ENCODE results near the gene CSF3R. TPM values are rescaled to one million over a fixed set of nuclear protein-coding genes. Genes with fewer than 3 reads are reported as not detected.

Gene CSF3R
- polyA plus RNA-seq, 3 donors, result 270 to 1,537 (median 447) TPM

GRCh38 chr1:36440044-36440443 is 42.7 kb downstream of the CSF3R start:
- no peaks in the 10 kb centered on the region for H3K79me2 ChIP-seq (ENCODE audit: insufficient read depth, low read length)
- H3K36me3 Mint-ChIP-seq, result no peaks in the 10 kb centered on the region
- WGBS (ENCODE audit: insufficient coverage), result no CpG with 5 or more reads among the region's 3 CpGs

GRCh38 chr1:36438715-36439114 is 44.0 kb downstream of the CSF3R start:
- Mint-ChIP-seq H3K36me3 (no peaks in the 10 kb centered on the region), H3K9me3 (no peaks in the 10 kb centered on the region), H3K27me3 (ENCODE audit: low read depth in 3 of 3) (peaks cover 0 to 1% (median 1%) of the 10 kb centered on the region in 3 donors), H3K4me3 (no peak overlapping the region), H3K27ac (no peak overlapping the region), H3K4me1 (peaks cover 3% of the 10 kb centered on the region)
- Histone ChIP-seq H3K9ac (ENCODE audit: insufficient read depth, low read length, poor library complexity, severe bottlenecking) (no peak overlapping the region), H3K36me3 (replicated peaks in 1 of 2; ENCODE audit: control insufficient read depth in 1 of 2, insufficient read depth in 2 of 2, low read length in 2 of 2) (no peaks in the 10 kb centered on the region), H3K9me3 (replicated peaks in 1 of 2; ENCODE audit: control insufficient read depth in 1 of 2, insufficient read depth in 1 of 2, low read length in 2 of 2) (no peaks in the 10 kb centered on the region), H3K4me2 (replicated peaks; ENCODE audit: extremely low read depth, low read length, poor library complexity, severe bottlenecking) (no peak overlapping the region), H3K4me3 (replicated peaks in 1 of 3; ENCODE audit: low read depth in 2 of 3, low read length in 3 of 3) (no peak overlapping the region), H2AFZ (ENCODE audit: insufficient read depth, low read depth, low read length, poor library complexity, severe bottlenecking) (no peak overlapping the region), H3K27ac (ENCODE audit: low read depth in 1 of 2, low read length in 2 of 2) (no peak overlapping the region), H3K4me1 (ENCODE audit: control insufficient read depth in 1 of 2, insufficient read depth in 2 of 2, low read length in 2 of 2) (no peaks in the 10 kb centered on the region), H3K79me2 (ENCODE audit: insufficient read depth, low read length) (no peaks in the 10 kb centered on the region), H3K27me3 (ENCODE audit: control insufficient read depth in 2 of 2, insufficient read depth in 2 of 2, low read length in 2 of 2) (no peaks in the 10 kb centered on the region), H4K20me1 (ENCODE audit: insufficient read depth, low read length) (no peaks in the 10 kb centered on the region)
- TF ChIP-seq CTCF (IDR thresholded peaks at IDR 0.05), result no peak
- intact Hi-C loops (cut with micrococcal nuclease), result no loop called here
- DNase-seq, result no peak
- 100% methylated on average over 2 of the region's 4 CpGs for WGBS (ENCODE audit: insufficient coverage)

More at GRCh38 chr1:36440044-36440443, 42.7 kb downstream of the CSF3R start:
- Histone ChIP-seq H3K27ac (ENCODE audit: low read depth in 1 of 2, low read length in 2 of 2) (no peak overlapping the region), H2AFZ (ENCODE audit: insufficient read depth, low read depth, low read length, poor library complexity, severe bottlenecking) (no peak overlapping the region), H3K36me3 (replicated peaks in 1 of 2; ENCODE audit: control insufficient read depth in 1 of 2, insufficient read depth in 2 of 2, low read length in 2 of 2) (no peaks in the 10 kb centered on the region), H3K9ac (ENCODE audit: insufficient read depth, low read length, poor library complexity, severe bottlenecking) (no peak overlapping the region), H3K4me2 (replicated peaks; ENCODE audit: extremely low read depth, low read length, poor library complexity, severe bottlenecking) (no peak overlapping the region), H3K9me3 (replicated peaks in 1 of 2; ENCODE audit: control insufficient read depth in 1 of 2, insufficient read depth in 1 of 2, low read length in 2 of 2) (no peaks in the 10 kb centered on the region), H3K27me3 (ENCODE audit: control insufficient read depth in 2 of 2, insufficient read depth in 2 of 2, low read length in 2 of 2) (no peaks in the 10 kb centered on the region), H3K4me3 (replicated peaks in 1 of 3; ENCODE audit: low read depth in 2 of 3, low read length in 3 of 3) (no peak overlapping the region), H4K20me1 (ENCODE audit: insufficient read depth, low read length) (no peaks in the 10 kb centered on the region), H3K4me1 (ENCODE audit: control insufficient read depth in 1 of 2, insufficient read depth in 2 of 2, low read length in 2 of 2) (no peaks in the 10 kb centered on the region)
- H3K27me3 Mint-ChIP-seq (ENCODE audit: low read depth in 3 of 3), result peaks cover 0 to 1% (median 1%) of the 10 kb centered on the region in 3 donors
- no peak for TF ChIP-seq CTCF (IDR thresholded peaks at IDR 0.05)
- H3K4me3 Mint-ChIP-seq, result no peak overlapping the region
- H3K4me1 Mint-ChIP-seq, result peaks cover 3% of the 10 kb centered on the region
- peak overlapping the region in 1 of 7 donors; percentile 50 for H3K27ac Mint-ChIP-seq
- intact Hi-C loops (cut with micrococcal nuclease), result no loop called here
- no peak for DNase-seq
- no peaks in the 10 kb centered on the region for H3K9me3 Mint-ChIP-seq
